NT2/D1 (cell line): ENCODE results near the gene SEMA4F.

Source experiments
- SUZ12 ChIP-seq: IDR thresholded peaks from 2 replicates; pipeline ENCODE4 v1.6.1; 2011; ENCODE audit not compliant: insufficient read length, insufficient read depth; ENCODE audit errors: extremely low read depth
- YY1 ChIP-seq: IDR thresholded peaks from 2 replicates; pipeline ENCODE4 v1.6.1; 2011; ENCODE audit not compliant: insufficient read length, insufficient read depth
- ZNF274 ChIP-seq: IDR thresholded peaks from 2 replicates; pipeline ENCODE4 v1.6.1; 2011; ENCODE audit warnings: mild to moderate bottlenecking, low read depth, low read length

DNA sequence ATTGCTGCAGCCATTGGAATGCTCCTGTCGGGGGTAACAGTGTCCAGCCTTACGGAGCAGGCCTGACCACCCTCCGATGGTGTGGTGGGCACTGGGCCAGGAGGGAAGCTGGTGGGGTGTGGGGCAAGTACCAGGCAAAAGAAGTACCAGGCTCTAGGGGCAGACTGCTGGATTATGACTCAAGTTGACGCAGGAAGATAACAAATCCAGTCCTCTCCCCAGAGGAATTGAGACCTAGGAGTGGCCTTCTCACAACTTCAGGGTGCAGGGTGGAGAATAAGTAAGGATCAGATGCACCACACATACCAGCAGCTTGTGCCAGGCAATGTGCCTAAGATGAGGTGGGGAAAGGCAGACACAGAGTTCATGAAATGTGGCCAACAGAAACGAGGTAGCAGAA is 37.9 kb downstream of the SEMA4F start:
- no peak for TF ChIP-seq YY1
- no peak for TF ChIP-seq ZNF274
- no peak for TF ChIP-seq SUZ12
